HUES48 (cell line): Measurements from ENCODE around the gene TSC22D1.
"Not testable (repeated sequence)": the region's sequence is repeated elsewhere in the genome, so short reads cannot be mapped to it uniquely, and the experiment has no call there.

Source experiments
- H3K27ac ChIP-seq: one replicate; pipeline ENCODE4 v1.7.0; 2013; ENCODE audit warnings: low read depth, low read length, inconsistent platforms
- H3K27me3 ChIP-seq: 2 replicates; pipeline ENCODE4 v1.6.1; 2013; ENCODE audit warnings: mild to moderate bottlenecking, low read length; ENCODE audit not compliant: control insufficient read depth, insufficient read depth
- H3K36me3 ChIP-seq: 2 replicates; pipeline ENCODE4 v1.6.1; 2013; ENCODE audit warnings: low read length; ENCODE audit not compliant: control insufficient read depth, insufficient read depth
- H3K4me1 ChIP-seq: 2 replicates; pipeline ENCODE4 v1.6.1; 2013; ENCODE audit warnings: mild to moderate bottlenecking, low read length; ENCODE audit not compliant: control insufficient read depth, insufficient read depth
- H3K4me3 ChIP-seq: 2 replicates; pipeline ENCODE4 v1.5.1; 2013; ENCODE audit warnings: mild to moderate bottlenecking, low read depth, low read length
- H3K9ac ChIP-seq: 2 replicates; pipeline ENCODE4 v1.6.1; 2013; ENCODE audit warnings: mild to moderate bottlenecking, low read depth, low read length, moderate library complexity
- H3K9me3 ChIP-seq: 2 replicates; pipeline ENCODE4 v1.6.1; 2013; ENCODE audit warnings: low read length; ENCODE audit not compliant: control insufficient read depth, insufficient read depth

TSC22D1 gene

DNA sequence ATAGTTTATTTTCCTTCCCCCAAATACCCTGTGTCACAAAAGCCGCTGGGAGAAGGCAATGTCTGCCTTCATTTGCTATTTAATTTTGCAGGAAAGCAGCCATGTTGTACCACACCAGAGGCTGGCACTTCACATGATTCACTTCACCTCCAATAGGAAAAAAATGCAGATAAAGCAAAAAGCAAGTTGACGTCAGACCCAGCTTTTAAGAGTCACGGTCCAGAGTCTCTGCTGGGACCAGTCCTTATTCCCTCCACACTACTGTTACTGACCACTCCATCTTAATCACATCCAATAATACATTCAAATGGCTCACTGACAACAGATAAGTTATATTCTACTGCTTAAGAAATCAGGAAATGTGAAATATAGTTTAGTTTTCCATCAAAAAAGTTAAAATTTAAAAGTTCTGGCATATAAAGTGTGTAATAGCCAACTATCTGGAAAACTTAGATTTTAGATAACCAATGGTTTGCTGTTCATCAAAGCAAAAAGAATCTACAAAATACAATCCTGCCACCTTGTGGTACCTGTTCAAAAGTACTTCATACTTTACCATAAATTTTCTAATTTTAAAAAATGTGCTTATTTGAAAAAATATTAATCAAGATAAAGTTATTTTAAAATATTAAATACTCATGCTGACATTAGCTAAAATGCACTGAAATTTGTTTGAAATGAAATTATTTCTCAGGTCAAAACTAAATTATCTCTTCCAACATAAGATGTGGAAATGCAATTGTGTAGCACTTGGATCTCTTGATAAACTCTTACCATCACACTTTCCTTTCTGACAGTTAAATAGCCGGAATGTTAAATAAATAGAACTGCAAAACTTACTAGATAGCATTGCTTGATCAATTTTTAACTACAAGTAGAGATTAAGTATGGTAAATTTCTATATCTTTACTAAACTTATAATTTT, 105.2 kb downstream of the TSC22D1 start:
- Histone ChIP-seq H3K4me3 (no peak overlapping the region), H3K9me3 (no peaks in the 10 kb centered on the region), H3K36me3 (no peaks in the 10 kb centered on the region), H3K4me1 (peaks cover 12% of the 10 kb centered on the region), H3K27ac (no peak overlapping the region), H3K27me3 (no peaks in the 10 kb centered on the region), H3K9ac (no peak overlapping the region)

DNA sequence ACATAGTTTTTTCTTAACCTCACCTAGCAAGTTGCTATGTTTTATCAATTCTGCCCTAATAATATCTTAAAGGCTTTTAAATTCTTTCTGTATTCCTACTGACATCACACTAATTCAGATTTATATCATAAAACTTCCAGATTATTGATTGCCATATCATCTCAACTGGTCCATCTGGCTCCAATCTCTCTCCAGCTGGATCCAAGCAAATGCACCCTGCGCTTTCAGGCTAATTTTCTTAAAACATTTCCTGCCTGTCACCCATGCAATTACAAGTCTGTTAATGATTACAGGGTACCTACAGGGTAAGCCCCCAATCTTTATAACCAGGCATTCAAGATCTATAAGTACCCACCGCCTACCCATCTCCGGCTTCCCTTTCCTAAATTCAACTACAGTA, 107.3 kb downstream of the TSC22D1 start:
- H3K27me3 ChIP-seq = no peaks in the 10 kb centered on the region
- H3K9ac ChIP-seq = no peak overlapping the region
- H3K36me3 ChIP-seq = no peaks in the 10 kb centered on the region
- H3K27ac ChIP-seq = no peak overlapping the region
- no peak overlapping the region for H3K4me3 ChIP-seq
- H3K9me3 ChIP-seq = no peaks in the 10 kb centered on the region
- H3K4me1 ChIP-seq = peaks cover 13% of the 10 kb centered on the region

GRCh38 chr13:44465318-44465717, 110.8 kb downstream of the TSC22D1 start:
- Histone ChIP-seq H3K4me1 (peaks cover 13% of the 10 kb centered on the region), H3K4me3 (no peak overlapping the region), H3K27me3 (no peaks in the 10 kb centered on the region), H3K9ac (no peak overlapping the region), H3K36me3 (no peaks in the 10 kb centered on the region), H3K9me3 (no peaks in the 10 kb centered on the region), H3K27ac (no peak overlapping the region)

DNA sequence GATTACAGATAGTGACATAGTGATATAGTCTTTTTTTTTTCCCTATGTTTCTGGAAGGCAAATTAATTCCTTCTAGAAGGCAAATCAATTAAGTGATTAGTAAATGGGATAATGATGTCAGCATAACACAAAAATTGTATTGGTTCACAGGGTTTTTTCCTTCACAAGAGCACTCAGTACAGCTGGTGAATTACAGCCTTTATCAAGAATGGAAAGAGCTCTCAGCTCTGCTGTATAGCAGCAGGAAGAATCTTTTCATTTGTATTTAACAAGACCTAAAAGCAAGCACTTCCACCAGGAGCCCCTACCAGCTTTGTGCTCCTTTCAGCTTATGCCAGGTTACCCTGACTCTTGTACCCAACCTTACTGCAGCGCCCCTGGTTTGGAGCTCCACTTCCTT, 111.7 kb downstream of the TSC22D1 start:
- Histone ChIP-seq H3K4me1 (peaks cover 13% of the 10 kb centered on the region), H3K27me3 (no peaks in the 10 kb centered on the region), H3K36me3 (no peaks in the 10 kb centered on the region), H3K9me3 (no peaks in the 10 kb centered on the region; the same call in 1 of the 2 replicates), H3K9ac (no peak overlapping the region), H3K4me3 (no peak overlapping the region), H3K27ac (peak overlapping the region; percentile 0)

DNA sequence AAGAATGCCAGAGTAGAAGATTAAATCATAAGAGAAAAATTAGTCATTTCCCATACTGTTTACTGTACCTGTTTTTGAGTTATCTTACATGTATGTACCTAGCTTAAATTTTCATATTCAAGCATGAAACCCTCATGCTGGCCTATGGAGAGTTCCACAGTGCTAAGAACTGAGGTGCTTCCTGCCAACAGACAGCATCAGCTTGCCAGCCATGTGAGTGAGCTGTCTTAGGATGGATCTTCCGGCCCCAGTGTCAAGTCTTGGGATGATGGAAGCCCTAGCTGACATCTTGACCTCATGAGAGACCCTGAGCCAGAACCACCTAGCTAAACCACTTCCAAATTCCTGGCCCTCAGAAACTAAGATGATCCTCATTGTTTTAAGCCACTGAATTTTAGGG, 112.4 kb downstream of the TSC22D1 start:
- H3K9ac ChIP-seq = no peak overlapping the region
- H3K9me3 ChIP-seq = no peaks in the 10 kb centered on the region; the same call in 1 of the 2 replicates
- H3K4me3 ChIP-seq = no peak overlapping the region
- H3K4me1 ChIP-seq = peaks cover 13% of the 10 kb centered on the region
- no peaks in the 10 kb centered on the region for H3K27me3 ChIP-seq
- H3K27ac ChIP-seq = no peak overlapping the region
- no peaks in the 10 kb centered on the region; the same call in 1 of the 2 replicates for H3K36me3 ChIP-seq

DNA sequence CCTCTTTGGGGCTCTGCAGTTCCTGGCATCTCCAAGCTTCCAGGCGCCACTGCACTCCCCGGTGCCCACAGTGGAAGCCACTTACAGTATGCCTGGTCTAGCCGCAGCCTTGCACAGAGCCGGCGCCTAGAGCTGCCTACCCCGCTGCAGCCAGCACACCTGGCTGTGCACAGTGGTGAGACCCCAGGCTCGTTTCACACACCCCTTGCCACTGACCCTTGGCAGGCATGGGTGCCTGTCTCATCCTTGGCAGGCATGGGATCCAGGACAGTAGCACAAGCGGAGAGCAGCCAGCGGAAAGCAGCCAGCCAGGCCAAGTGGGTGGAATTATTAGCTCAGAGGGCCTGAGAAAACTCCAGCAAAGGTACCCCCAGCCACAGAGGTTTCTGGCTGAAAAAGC, 116.5 kb downstream of the TSC22D1 start:
- Histone ChIP-seq H3K27me3 (no peaks in the 10 kb centered on the region), H3K36me3 (no peaks in the 10 kb centered on the region; the same call in 1 of the 2 replicates), H3K9ac (no peak overlapping the region), H3K4me1 (peaks cover 4% of the 10 kb centered on the region), H3K9me3 (no peaks in the 10 kb centered on the region; the same call in 1 of the 2 replicates), H3K27ac (no peak overlapping the region), H3K4me3 (no peak overlapping the region)

DNA sequence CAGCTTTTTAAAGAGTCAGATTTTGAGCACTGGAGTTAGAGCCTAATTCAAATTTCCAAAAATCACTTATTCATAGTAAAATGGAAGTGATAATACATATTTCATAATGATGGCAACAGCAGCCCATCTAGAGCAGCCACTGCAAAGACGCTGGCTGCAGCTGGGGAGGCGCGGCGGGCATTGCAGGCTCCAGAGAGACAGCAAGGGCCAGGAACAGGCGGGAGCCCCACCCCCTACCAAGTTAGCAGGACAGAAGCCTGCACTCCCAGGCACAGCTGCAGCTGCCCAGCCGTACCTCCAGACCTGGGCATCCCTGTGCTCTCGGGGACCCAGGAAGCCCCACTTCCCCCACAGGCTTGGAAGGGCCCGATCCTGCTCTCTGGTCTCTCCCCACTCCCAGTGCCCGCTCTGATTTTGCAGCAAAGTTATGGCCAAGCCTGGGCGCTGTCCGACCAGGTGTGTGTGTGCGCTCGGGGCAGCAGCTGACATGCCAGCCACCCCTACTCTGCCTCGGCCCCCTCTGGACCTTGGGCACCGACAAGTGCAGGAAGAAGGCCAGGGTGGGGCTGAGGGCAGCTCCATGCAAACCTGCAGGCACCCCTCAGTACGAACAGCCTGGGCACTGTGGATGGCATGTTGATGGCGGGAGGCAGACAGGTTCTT, 117.7 kb downstream of the TSC22D1 start:
- no peak overlapping the region for H3K27ac ChIP-seq
- H3K4me3 ChIP-seq = no peak overlapping the region
- H3K27me3 ChIP-seq = no peaks in the 10 kb centered on the region
- no peak overlapping the region for H3K9ac ChIP-seq
- no peaks in the 10 kb centered on the region; the same call in 1 of the 2 replicates for H3K36me3 ChIP-seq
- no peaks in the 10 kb centered on the region for H3K4me1 ChIP-seq
- no peaks in the 10 kb centered on the region; the same call in 1 of the 2 replicates for H3K9me3 ChIP-seq

DNA sequence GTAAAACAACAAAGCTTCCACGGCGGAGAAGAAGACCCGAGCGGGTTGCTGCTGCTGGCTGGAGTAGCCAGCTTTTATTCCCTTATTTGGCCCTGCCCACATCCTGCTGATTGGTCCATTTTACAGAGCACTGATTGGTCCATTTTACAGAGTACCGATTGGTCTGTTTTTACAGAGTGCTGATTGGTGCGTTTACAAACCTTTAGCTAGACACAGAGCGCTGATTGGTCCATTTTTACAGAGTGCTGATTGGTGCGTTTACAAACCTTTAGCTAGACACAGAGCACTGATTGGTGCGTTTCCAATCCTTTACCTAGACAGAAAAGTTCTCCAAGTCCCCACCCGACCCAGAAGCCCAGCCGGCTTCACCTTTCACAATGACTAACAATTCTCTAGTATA, 119.9 kb downstream of the TSC22D1 start:
- H3K4me1 ChIP-seq, H3K27me3 ChIP-seq, H3K4me3 ChIP-seq, H3K36me3 ChIP-seq, H3K27ac ChIP-seq, H3K9me3 ChIP-seq, H3K9ac ChIP-seq: not testable (repeated sequence)

DNA sequence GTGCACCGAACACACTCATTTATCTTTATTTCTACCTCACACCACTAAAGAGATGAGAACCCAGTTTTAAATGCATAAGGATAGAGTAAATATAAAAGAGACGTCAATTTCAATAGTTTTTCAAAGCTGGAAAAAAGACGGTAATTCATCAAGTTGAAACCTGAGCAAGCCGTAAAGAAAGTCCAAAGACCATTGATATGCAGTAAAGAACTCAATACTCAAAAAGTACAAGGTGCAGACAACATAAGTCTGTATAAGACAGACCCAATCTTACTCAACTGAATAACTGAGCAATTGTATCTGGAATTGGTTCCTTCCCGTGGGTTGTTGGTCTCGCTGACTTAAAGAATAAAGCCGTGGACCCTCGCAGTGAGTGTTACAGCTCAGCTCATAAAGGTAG, 120.4 kb downstream of the TSC22D1 start:
- Histone ChIP-seq H3K4me3 (no peak overlapping the region), H3K27ac (no peak overlapping the region), H3K9ac (no peak overlapping the region), H3K9me3 (no peaks in the 10 kb centered on the region; the same call in 1 of the 2 replicates), H3K36me3 (no peaks in the 10 kb centered on the region; the same call in 1 of the 2 replicates), H3K4me1 (no peaks in the 10 kb centered on the region; the same call in 1 of the 2 replicates), H3K27me3 (no peaks in the 10 kb centered on the region)

DNA sequence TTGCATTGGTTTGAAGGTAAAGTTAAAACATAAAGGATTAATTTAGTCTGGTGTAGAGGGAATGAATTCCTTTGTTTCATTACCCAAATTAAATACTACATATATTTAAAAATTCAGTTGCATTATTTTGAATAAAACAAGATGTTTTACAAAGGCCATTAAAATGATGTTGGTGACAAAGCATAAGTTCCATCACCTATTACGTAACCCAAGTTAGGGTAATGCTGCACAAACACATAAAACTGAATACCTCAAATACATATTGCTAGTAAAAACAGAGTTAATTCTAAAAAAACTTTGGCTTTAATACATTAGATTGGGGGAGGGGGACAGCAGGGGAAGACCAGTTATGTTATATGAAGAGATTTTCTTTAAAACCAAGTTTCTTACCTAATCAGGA, 122.2 kb downstream of the TSC22D1 start:
- Histone ChIP-seq H3K9me3 (no peaks in the 10 kb centered on the region), H3K4me1 (no peaks in the 10 kb centered on the region; the same call in 1 of the 2 replicates), H3K27ac (no peak overlapping the region), H3K27me3 (no peaks in the 10 kb centered on the region), H3K4me3 (no peak overlapping the region), H3K9ac (no peak overlapping the region), H3K36me3 (no peaks in the 10 kb centered on the region)

DNA sequence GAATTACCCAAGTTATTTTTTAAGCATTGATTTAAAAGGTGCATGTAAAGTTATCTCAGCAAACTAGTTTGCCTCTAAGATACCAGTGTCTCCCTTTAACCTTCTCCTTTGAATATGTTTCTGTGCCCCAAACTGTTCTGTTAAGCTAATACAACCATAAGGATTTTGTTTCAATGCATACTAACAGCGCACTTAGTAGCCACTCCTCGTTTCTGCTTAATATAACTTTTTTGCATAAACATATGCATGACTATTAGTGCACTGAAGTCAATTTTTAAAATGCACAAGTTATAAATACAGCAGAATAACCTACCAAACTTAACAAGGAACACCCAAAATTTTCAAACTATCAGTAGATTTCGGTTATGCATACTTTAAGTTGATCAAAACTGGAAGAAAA, 123.1 kb downstream of the TSC22D1 start:
- no peak overlapping the region for H3K9ac ChIP-seq
- no peaks in the 10 kb centered on the region for H3K9me3 ChIP-seq
- H3K36me3 ChIP-seq = no peaks in the 10 kb centered on the region
- no peak overlapping the region for H3K4me3 ChIP-seq
- H3K27ac ChIP-seq = no peak overlapping the region
- no peaks in the 10 kb centered on the region for H3K27me3 ChIP-seq
- H3K4me1 ChIP-seq = no peaks in the 10 kb centered on the region; the same call in 1 of the 2 replicates
